Measurements from ENCODE around the gene BLID. TPM values are rescaled to one million over a fixed set of nuclear protein-coding genes. Genes with fewer than 3 reads are reported as not detected.

The BLID gene
- total and polyA plus RNA-seq, 2 of the 8 experiments (the other 6 are each of a cell fraction or from before 2014, with no cell fraction given): not detected

- Histone ChIP-seq H3K36me3 (ENCODE audit: control insufficient read depth in 2 of 4, insufficient read depth in 4 of 4, low read length in 3 of 4) (no peaks in the 10 kb centered on the region), H4K91ac (replicated peaks; ENCODE audit: insufficient read length, low read length) (no peak overlapping the region), H3K56ac (replicated peaks; ENCODE audit: insufficient read length, low read depth, low read length) (no peak overlapping the region), H3K4me2 (ENCODE audit: insufficient read depth in 1 of 2, low read depth in 2 of 2, low read length in 2 of 2) (no peak overlapping the region), H2AK5ac (ENCODE audit: low read depth, low read length) (no peak overlapping the region), H2BK12ac (ENCODE audit: low read depth, low read length) (no peak overlapping the region), H3K23me2 (ENCODE audit: low read depth, low read length) (no peaks in the 10 kb centered on the region), H3K4ac (replicated peaks; ENCODE audit: insufficient read length, low read depth, low read length) (no peak overlapping the region), H3K9ac (replicated peaks in 1 of 4; ENCODE audit: extremely low read depth in 1 of 4, low read depth in 3 of 4, low read length in 3 of 4) (no peak overlapping the region), H3K27ac (ENCODE audit: low read depth, low read length) (no peak overlapping the region), H3K23ac (ENCODE audit: insufficient read length) (no peak overlapping the region), H3K27me3 (replicated peaks in 1 of 4; ENCODE audit: control insufficient read depth in 3 of 4, extremely low read depth in 1 of 4, insufficient read depth in 3 of 4, low read length in 3 of 4) (no peaks in the 10 kb centered on the region), H3K79me1 (ENCODE audit: low read depth, low read length) (no peaks in the 10 kb centered on the region), H2BK15ac (ENCODE audit: low read length) (no peak overlapping the region), H2BK20ac (ENCODE audit: low read length) (no peak overlapping the region), H2BK120ac (replicated peaks; ENCODE audit: low read depth, low read length) (no peak overlapping the region), H3K4me1 (replicated peaks in 1 of 4; ENCODE audit: control insufficient read depth in 3 of 4, insufficient read depth in 4 of 4, low read length in 3 of 4) (no peaks in the 10 kb centered on the region), H3K18ac (ENCODE audit: extremely low read depth, low read length) (no peak overlapping the region), H3K14ac (ENCODE audit: insufficient read length) (no peak overlapping the region), H2BK5ac (ENCODE audit: low read depth, low read length) (no peak overlapping the region), H4K5ac (ENCODE audit: insufficient read length, low read depth, low read length) (no peak overlapping the region), H3K9me3 (ENCODE audit: insufficient read depth in 2 of 2, low read depth in 1 of 2, low read length in 1 of 2) (no peaks in the 10 kb centered on the region), H2AFZ (ENCODE audit: low read length) (no peak overlapping the region), H4K8ac (ENCODE audit: extremely low read depth, insufficient read depth, low read length) (no peak overlapping the region), H3K79me2 (ENCODE audit: control insufficient read depth in 1 of 2, insufficient read depth in 2 of 2, low read length in 2 of 2) (no peaks in the 10 kb centered on the region), H4K20me1 (replicated peaks in 1 of 2; ENCODE audit: control insufficient read depth in 1 of 2, insufficient read depth in 2 of 2, low read length in 2 of 2) (no peaks in the 10 kb centered on the region), H3K4me3 (ENCODE audit: extremely low read depth in 1 of 4, insufficient read depth in 2 of 4, low read depth in 3 of 4, low read length in 4 of 4) (no peak overlapping the region)
- no peak for FAIRE-seq
- TF ChIP-seq TAF1 (IDR thresholded peaks at IDR 0.05; ENCODE audit: low read depth, low read length) (no peak), JUND (IDR thresholded peaks at IDR 0.05; ENCODE audit: low read length) (no peak), GTF2F1 (IDR thresholded peaks at IDR 0.05; ENCODE audit: borderline replicate concordance, low read depth, low read length) (no peak), SP1 (IDR thresholded peaks at IDR 0.05; ENCODE audit: low read depth, low read length) (no peak), SP4 (IDR thresholded peaks at IDR 0.05; ENCODE audit: low read length) (no peak), RAD21 (IDR thresholded peaks at IDR 0.05 in 1 of 2, conservative IDR thresholded peaks at IDR 0.05 in 1 of 2; ENCODE audit: low read depth in 2 of 2, low read length in 2 of 2) (no peak), POLR2AphosphoS5 (IDR thresholded peaks at IDR 0.05; ENCODE audit: low read depth, low read length) (no peak), E2F6 (IDR thresholded peaks at IDR 0.05) (no peak), MAFK (IDR thresholded peaks at IDR 0.05; ENCODE audit: low read depth, low read length) (no peak), EGR1 (IDR thresholded peaks at IDR 0.05; ENCODE audit: borderline replicate concordance, low read depth, low read length) (no peak), TBP (IDR thresholded peaks at IDR 0.05; ENCODE audit: low read depth, low read length) (no peak), SIX5 (IDR thresholded peaks at IDR 0.05; ENCODE audit: low read depth, low read length) (no peak), EZH2 (IDR thresholded peaks at IDR 0.05; ENCODE audit: low read depth, low read length, severe bottlenecking) (no peak), JUN (IDR thresholded peaks at IDR 0.05; ENCODE audit: low read depth, low read length) (no peak), NANOG (IDR thresholded peaks at IDR 0.05; ENCODE audit: insufficient read depth, low read depth, low read length, poor library complexity, severe bottlenecking) (no peak)
- DNase-seq (ENCODE audit: low read depth in 1 of 2, low spot score in 2 of 2): no peak
- CTCF ChIA-PET (ENCODE audit: partially characterized antibody): no interaction called here
- POLR2A ChIA-PET (ENCODE audit: partially characterized antibody): no interaction called here
- WGBS, 2 experiments (ENCODE audit: extremely low coverage in 1 of 2, insufficient coverage in 1 of 2, insufficient read length in 1 of 2, insufficient replicate concordance in 2 of 2, low coverage in 1 of 2, low lambda C conversion rate in 2 of 2, missing lambda C conversion rate in 1 of 2): 81% methylated on average over 3 of the region's 3 CpGs; no CpG with 5 or more reads in 1 of the 2 experiments
Measured at GRCh38 chr11:122085712-122086111, 30.3 kb downstream of the BLID start.
